Panc1 (cell line): ENCODE measurements around the gene PSMD6. TPM values are rescaled to one million over a fixed set of nuclear protein-coding genes. Genes with fewer than 3 reads are reported as not detected.

Source experiments
- ATAC-seq: fragments of 200-7000 bp; cut with Tn5 transposase; 2 replicates; pipeline ENCODE4 v1.9.1; 2020; ENCODE audit warnings: mild to moderate bottlenecking, moderate library complexity
- BruUV-seq: library from RNA; stranded (reverse); fragments of 400-500 nt; replicated peaks from 2 replicates; lab custom pipeline; 2021; lab: Mats Ljungman, UMichigan
- CTCF ChIA-PET: fragments of 300-600 bp; sonication (Branson Sonifier 250); formaldehyde crosslinking; loops from one replicate; lab custom pipeline; 2022; ENCODE audit warnings: antibody characterized with exemption; lab: Charles Lee
- POLR2A ChIA-PET: fragments of 300-600 bp; sonication (Branson Sonifier 250); formaldehyde crosslinking; loops from one replicate; lab custom pipeline; 2022; ENCODE audit warnings: antibody characterized with exemption; lab: Charles Lee
- DNase-seq: peaks from one replicate; pipeline ENCODE4 v3.0.0-alpha.2; 2010; ENCODE audit warnings: low read depth, low spot score
- H3K27ac ChIP-seq: 2 replicates; pipeline ENCODE4 v1.5.1; 2011; ENCODE audit warnings: mild to moderate bottlenecking, low read length, inconsistent platforms
- H3K27me3 ChIP-seq: fragments of 200-500 bp; sonication (Bioruptor generic); 2 replicates; pipeline ENCODE4 v1.6.0; 2014; ENCODE audit warnings: low read length, inconsistent platforms; ENCODE audit not compliant: control insufficient read depth, insufficient read depth
- H3K36me3 ChIP-seq: fragments of 200-500 bp; sonication (Bioruptor generic); 2 replicates; pipeline ENCODE4 v1.5.1; 2014; ENCODE audit warnings: inconsistent platforms, mild to moderate bottlenecking, low read length, moderate library complexity; ENCODE audit not compliant: control insufficient read depth, insufficient read depth
- H3K4me1 ChIP-seq: 2 replicates; pipeline ENCODE4 v1.5.1; 2011; ENCODE audit warnings: inconsistent platforms, mild to moderate bottlenecking, low read length, moderate library complexity; ENCODE audit not compliant: control insufficient read depth, insufficient read depth
- H3K4me3 ChIP-seq, 2 experiments: 2 replicates each; pipeline ENCODE4 v1.5.1; 2011 to 2012; ENCODE audit warnings: low read depth in 2 of 2, low read length in 2 of 2, mild to moderate bottlenecking in 2 of 2, inconsistent platforms in 1 of 2, moderate library complexity in 1 of 2
- H3K9me3 ChIP-seq: fragments of 200-500 bp; sonication (Bioruptor generic); 2 replicates; pipeline ENCODE4 v1.5.1; 2014; ENCODE audit warnings: low read depth, mild to moderate bottlenecking, inconsistent platforms, low read length, moderate library complexity; ENCODE audit not compliant: control insufficient read depth, insufficient read depth
- POLR2AphosphoS5 ChIP-seq: IDR thresholded peaks from 2 replicates; pipeline ENCODE4 v1.6.1; 2012; ENCODE audit warnings: mild to moderate bottlenecking, low read depth, low read length, moderate library complexity
- SIN3A ChIP-seq: IDR thresholded peaks from 2 replicates; pipeline ENCODE4 v1.6.1; 2012; ENCODE audit warnings: low read depth, mild to moderate bottlenecking, low read length, moderate library complexity, borderline replicate concordance; ENCODE audit not compliant: insufficient read depth
- TCF7L2 ChIP-seq: IDR thresholded peaks from 2 replicates; pipeline ENCODE4 v1.6.1; 2011; ENCODE audit warnings: mild to moderate bottlenecking, low read depth, low read length, inconsistent platforms
- in situ Hi-C: cut with HindIII; loops from 2 replicates; pipeline ENCODE4 v1.10.0; 2016; ENCODE audit warnings: low sequenced_read_pairs, low pct_unique_long_range_greater_than_20kb
- intact Hi-C: fragments of 100-400 bp; cut with micrococcal nuclease; formaldehyde crosslinking; loops from one replicate; pipeline ENCODE4 v1.10.0; 2022; ENCODE audit not compliant: unreplicated experiment
- total RNA-seq: library from RNA; stranded (reverse); gene quantifications from one replicate; pipeline ENCODE4 v1.2.1, GENCODE V29; 2021; ENCODE audit not compliant: unreplicated experiment
- TF ChIP-seq, protein P1 (sequence below): fragments of 450-650 bp; IDR thresholded peaks from 2 replicates; pipeline ENCODE4 v1.5.1; 2017; ENCODE audit warnings: mild to moderate bottlenecking
- TF ChIP-seq, protein P2 (sequence below), 2 experiments: IDR thresholded peaks; 2 replicates each; pipeline ENCODE4 v1.6.1; 2011 to 2012; ENCODE audit warnings: low read depth in 2 of 2, control low read depth in 1 of 2, low read length in 1 of 2, mild to moderate bottlenecking in 1 of 2, moderate library complexity in 1 of 2; ENCODE audit not compliant: insufficient read depth in 1 of 2

Gene PSMD6
- total RNA-seq, 1 experiment from 2014 or later: 55.6 TPM

DNA sequence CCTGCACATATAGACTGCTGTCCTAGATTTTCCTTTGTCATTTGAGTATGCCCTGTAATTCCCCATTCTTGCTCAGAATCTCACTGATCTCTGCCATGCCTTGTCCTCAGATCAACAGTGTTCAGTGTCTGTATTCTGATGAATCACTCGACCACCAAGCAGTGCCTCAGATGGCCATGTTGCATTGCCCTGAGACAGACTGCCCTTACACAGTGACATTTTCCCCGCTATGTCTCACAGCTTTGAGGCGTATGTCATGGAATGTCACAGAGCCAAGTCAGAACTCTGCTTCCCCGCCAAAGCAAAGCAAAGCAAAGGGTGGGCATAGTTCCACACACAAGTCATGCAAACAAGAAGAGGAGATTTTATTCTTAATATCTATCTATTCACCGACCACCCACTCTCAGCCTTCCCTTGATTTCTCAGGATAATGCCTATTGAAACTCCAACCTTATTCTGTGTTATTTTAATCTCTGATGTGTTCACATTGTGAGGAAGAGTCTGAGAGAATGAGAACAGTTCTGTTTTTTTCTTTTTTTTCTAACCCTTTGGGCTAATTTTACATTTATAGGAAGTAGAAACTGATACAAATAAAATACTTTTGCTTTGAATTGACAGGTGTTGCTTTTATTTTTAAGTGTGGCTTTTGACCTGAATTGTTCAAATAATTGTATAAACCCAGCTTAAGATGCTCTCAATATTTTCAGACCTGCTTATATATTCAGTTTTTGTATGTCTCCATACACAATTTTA, 16.9 kb upstream of the PSMD6 start:
- Histone ChIP-seq H3K27me3 (no peaks in the 10 kb centered on the region), H3K4me3 (no peak overlapping the region), H3K36me3 (no peaks in the 10 kb centered on the region), H3K4me1 (no peaks in the 10 kb centered on the region), H3K27ac (no peak overlapping the region), H3K9me3 (no peaks in the 10 kb centered on the region)
- TF ChIP-seq POLR2AphosphoS5 (no peak), TCF7L2 (no peak)
- POLR2A ChIA-PET: no interaction called here
- no TSS peak for BruUV-seq
- intact Hi-C loops (no loop called here), in situ Hi-C loops (no loop called here)
- DNase-seq (no peak), ATAC-seq (no peak)
- CTCF ChIA-PET: no interaction called here

DNA sequence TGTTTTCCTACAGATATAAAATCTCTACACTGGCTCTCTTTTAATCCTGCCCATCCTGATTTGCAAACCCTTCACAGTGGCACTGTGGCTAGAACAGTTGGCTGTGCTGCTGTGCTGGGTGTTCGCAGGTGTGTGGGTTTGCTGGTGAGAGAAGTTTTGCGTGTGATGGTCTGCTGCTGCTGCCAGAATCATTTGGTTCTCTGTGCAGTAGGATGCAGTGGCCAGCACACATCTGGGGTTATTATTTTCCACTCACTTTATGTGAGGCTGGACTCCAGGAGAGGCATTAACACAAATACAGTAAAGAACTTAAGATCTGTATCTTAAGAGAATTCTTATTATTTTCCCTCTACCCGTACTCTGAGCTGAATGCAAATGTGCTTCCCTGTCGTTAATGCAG, 16.0 kb upstream of the PSMD6 start:
- H3K4me3 ChIP-seq: no peak overlapping the region
- TF ChIP-seq, protein P1, sequence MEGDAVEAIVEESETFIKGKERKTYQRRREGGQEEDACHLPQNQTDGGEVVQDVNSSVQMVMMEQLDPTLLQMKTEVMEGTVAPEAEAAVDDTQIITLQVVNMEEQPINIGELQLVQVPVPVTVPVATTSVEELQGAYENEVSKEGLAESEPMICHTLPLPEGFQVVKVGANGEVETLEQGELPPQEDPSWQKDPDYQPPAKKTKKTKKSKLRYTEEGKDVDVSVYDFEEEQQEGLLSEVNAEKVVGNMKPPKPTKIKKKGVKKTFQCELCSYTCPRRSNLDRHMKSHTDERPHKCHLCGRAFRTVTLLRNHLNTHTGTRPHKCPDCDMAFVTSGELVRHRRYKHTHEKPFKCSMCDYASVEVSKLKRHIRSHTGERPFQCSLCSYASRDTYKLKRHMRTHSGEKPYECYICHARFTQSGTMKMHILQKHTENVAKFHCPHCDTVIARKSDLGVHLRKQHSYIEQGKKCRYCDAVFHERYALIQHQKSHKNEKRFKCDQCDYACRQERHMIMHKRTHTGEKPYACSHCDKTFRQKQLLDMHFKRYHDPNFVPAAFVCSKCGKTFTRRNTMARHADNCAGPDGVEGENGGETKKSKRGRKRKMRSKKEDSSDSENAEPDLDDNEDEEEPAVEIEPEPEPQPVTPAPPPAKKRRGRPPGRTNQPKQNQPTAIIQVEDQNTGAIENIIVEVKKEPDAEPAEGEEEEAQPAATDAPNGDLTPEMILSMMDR: no peak
- TF ChIP-seq SIN3A (no peak), POLR2AphosphoS5 (no peak), TCF7L2 (no peak)
- TF ChIP-seq, protein P2, sequence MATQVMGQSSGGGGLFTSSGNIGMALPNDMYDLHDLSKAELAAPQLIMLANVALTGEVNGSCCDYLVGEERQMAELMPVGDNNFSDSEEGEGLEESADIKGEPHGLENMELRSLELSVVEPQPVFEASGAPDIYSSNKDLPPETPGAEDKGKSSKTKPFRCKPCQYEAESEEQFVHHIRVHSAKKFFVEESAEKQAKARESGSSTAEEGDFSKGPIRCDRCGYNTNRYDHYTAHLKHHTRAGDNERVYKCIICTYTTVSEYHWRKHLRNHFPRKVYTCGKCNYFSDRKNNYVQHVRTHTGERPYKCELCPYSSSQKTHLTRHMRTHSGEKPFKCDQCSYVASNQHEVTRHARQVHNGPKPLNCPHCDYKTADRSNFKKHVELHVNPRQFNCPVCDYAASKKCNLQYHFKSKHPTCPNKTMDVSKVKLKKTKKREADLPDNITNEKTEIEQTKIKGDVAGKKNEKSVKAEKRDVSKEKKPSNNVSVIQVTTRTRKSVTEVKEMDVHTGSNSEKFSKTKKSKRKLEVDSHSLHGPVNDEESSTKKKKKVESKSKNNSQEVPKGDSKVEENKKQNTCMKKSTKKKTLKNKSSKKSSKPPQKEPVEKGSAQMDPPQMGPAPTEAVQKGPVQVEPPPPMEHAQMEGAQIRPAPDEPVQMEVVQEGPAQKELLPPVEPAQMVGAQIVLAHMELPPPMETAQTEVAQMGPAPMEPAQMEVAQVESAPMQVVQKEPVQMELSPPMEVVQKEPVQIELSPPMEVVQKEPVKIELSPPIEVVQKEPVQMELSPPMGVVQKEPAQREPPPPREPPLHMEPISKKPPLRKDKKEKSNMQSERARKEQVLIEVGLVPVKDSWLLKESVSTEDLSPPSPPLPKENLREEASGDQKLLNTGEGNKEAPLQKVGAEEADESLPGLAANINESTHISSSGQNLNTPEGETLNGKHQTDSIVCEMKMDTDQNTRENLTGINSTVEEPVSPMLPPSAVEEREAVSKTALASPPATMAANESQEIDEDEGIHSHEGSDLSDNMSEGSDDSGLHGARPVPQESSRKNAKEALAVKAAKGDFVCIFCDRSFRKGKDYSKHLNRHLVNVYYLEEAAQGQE (IDR thresholded peaks at IDR 0.05; ENCODE audit: insufficient read depth in 1 of 2, low read depth in 2 of 2, low read length in 1 of 2): no peak
- no peaks in the 10 kb centered on the region for H3K9me3 ChIP-seq
- no TSS peak for BruUV-seq
- no peak overlapping the region for H3K27ac ChIP-seq
- H3K36me3 ChIP-seq: no peaks in the 10 kb centered on the region
- intact Hi-C loops: no loop called here
- ATAC-seq (no peak), DNase-seq (no peak)
- no peaks in the 10 kb centered on the region for H3K27me3 ChIP-seq
- ChIA-PET CTCF (no interaction called here), POLR2A (no interaction called here)
- in situ Hi-C loops: no loop called here
- no peaks in the 10 kb centered on the region for H3K4me1 ChIP-seq

DNA sequence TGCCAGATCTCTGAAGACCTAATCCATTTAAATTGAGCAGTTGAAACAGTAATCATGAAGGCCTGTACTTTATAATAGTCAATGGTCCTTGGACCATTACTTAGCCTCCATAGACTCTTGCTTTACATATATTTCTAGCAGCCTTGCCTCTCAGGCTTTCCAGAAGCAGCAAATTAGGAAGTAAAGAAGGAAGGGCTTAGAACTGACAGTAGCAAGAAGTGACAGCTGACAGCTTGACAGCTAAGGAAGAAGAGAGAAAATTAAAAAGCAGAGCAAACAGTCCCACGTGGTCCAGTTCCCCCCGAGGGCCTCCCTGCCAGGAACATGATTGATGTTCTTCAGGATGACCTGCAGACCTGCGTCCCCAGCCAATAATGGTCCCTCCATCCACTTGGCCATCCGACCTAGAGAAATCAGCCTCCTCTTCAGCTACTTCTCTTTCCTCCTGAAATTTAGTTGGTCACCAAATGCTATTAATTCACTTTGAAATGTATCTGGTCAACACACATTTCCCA, 15.0 kb upstream of the PSMD6 start:
- CTCF ChIA-PET: no interaction called here
- intact Hi-C loops: no loop called here

More for the DNA sequence above, 15.0 kb upstream of the PSMD6 start:
- BruUV-seq: no TSS peak
- no peaks in the 10 kb centered on the region for H3K27me3 ChIP-seq
- H3K9me3 ChIP-seq: no peaks in the 10 kb centered on the region
- H3K36me3 ChIP-seq: no peaks in the 10 kb centered on the region
- no peaks in the 10 kb centered on the region for H3K4me1 ChIP-seq
- TF ChIP-seq POLR2AphosphoS5 (no peak), TCF7L2 (no peak), SIN3A (no peak)
- TF ChIP-seq, protein P2 (IDR thresholded peaks at IDR 0.05; ENCODE audit: insufficient read depth in 1 of 2, low read depth in 2 of 2, low read length in 1 of 2): no peak
- TF ChIP-seq, protein P1: no peak
- H3K27ac ChIP-seq: no peak overlapping the region
- POLR2A ChIA-PET: no interaction called here
- no peak for DNase-seq
- in situ Hi-C loops: no loop called here
- no peak overlapping the region for H3K4me3 ChIP-seq
- ATAC-seq: no peak
